ENCODE measurements around the gene CCL14.
"Not testable (repeated sequence)": the region's sequence is repeated elsewhere in the genome, so short reads cannot be mapped to it uniquely, and the experiment has no call there.

The CCL14 gene

DNA sequence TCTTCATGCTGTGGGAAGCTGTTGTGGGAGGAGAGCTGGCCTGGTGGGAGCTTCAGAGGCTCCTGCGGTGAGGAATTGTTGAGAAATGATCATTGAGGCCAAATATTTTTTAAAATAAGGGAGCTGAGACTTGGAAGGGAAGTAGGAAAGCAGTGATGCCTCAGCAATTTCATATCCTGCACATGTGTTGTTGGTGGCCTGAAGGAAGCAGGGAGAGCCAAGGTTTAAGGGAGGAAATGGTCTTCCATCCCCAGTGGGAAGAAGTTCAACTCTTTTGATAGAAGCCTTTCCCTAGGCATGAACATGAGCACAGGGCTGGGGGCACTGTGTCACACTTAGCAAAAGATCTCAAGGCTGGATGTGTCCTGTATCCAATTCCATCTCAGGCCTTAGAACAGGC lies at the start of gene CCL14:
Gene CCL14 (minus strand): TSS at position 87 of the 400 bp plus-strand sequence. CDS start 80 bp downstream, at position 7.
- H3K27ac ChIP-seq = no peak within 1 kb of the TSS
- DNase-seq (ENCODE audit: low read depth, low spot score) = no peak

DNA sequence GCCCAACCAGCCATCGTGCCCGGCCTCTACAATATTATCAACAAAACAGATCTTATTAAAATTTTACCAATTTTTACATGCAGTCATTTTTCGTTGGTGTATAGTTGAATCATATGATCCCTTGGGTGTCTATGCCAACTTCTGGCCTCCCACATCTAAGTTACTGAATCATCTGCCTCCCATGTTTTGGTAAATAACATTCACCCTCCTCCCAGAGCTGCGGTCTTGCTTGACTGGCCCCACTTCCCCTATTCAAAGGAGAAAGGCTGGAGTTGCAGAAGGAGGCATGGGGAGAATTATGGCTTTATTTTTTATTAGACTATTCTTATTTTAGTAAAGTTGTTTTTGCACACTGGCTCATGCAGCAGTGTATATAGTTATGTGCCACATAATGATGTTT lies 49.7 kb upstream of the CCL14 start:
- DNase-seq (ENCODE audit: low read depth, low spot score) = no peak
- no peak overlapping the region for H3K27ac ChIP-seq

DNA sequence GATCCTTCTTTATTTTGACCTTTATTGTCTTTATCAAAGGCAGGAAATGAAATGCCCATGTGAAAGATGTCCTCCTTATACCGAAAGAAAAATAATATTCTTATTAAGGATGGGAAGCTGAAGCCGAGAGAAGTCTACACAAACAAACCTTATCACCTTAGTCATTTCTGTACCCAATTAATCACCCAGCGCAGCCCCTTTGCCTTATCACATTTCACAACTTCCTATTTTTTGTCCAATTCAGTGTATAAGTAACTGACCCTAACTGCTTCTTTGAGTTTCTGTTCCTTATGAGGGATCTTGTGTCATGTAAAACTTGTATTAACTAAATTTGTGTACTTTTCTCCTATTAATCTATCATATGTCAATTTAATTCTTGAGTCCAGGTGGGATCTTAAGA lies 47.6 kb upstream of the CCL14 start:
- DNase-seq (ENCODE audit: low read depth, low spot score) = no peak
- H3K27ac ChIP-seq = no peak overlapping the region

DNA sequence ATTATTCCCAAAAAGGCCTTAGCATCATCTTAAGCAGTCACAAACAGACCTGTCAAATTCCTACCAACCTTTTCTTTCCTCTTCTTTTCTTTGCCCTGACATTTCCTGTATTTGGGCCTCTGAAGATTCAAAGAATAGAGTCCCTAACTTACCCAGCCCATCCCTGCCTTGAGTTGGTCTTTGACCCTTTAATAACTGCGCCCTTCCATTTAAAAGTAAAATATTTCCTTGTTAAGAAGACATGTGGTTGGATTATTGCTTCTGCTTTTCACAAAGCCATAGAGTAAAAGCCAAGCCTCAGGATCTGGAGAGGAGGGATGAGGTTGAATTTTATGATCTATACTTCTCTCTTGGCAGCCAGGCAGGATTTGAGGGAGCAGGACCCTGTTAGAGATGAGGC lies 44.4 kb upstream of the CCL14 start:
- no peak overlapping the region for H3K27ac ChIP-seq
- no peak for DNase-seq (ENCODE audit: low read depth, low spot score)

DNA sequence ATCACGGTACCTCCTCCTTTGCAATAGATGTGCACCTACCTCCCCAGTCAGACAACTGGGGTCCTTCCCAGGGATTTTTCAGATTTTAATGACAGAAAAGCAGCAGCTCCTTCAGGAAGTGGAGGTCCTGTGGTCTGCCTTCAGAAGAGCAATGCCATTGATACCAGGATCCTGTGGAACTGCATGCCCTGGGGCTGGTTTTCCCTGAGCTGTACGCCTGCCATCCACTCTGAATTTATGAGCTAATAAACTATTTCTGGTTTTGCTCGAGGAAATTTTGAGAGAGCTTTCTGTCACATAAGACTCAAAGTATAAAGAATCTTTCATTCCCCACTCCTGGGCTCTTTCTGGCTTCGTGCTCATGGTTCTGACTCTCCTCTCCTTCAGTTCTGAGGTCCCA lies 41.2 kb upstream of the CCL14 start:
- H3K27ac ChIP-seq = no peak overlapping the region
- DNase-seq (ENCODE audit: low read depth, low spot score) = no peak

DNA sequence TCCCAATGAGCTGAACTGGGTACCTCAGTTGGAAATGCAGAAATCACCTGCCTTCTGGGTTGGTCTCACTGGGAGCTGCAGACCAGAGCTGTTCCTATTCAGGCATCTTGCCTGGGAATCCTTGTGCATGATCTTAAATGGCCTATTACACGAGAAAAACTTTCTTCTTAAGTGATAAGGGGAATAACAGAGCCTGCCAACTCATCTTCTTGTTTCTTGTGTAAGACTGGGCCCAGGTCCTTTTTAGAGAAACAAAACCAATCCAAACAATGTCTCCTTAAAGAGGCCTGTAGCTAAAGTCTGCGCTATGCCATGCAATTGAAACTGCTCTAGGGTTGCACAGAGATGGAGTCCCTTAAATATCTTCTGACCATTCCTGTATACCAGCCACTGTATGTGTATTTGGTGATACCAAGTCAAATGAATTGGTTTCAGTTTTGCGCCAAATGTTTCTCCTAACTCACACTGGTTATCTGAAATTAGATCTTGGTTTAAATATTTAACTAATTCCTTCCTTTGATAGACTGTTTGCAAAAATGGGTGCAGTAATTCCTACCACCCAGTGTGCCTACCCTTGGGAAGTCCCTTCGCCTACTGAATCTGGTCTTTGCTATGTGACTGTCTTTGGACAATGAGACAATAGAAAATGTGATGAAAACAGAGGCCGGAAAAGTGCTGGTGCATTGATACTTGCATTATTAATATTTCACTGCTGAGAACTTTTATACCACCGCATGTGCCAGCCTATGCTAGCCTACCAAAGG lies 37.8 kb upstream of the CCL14 start:
- no peak for DNase-seq (ENCODE audit: low read depth, low spot score)
- H3K27ac ChIP-seq = no peak overlapping the region

DNA sequence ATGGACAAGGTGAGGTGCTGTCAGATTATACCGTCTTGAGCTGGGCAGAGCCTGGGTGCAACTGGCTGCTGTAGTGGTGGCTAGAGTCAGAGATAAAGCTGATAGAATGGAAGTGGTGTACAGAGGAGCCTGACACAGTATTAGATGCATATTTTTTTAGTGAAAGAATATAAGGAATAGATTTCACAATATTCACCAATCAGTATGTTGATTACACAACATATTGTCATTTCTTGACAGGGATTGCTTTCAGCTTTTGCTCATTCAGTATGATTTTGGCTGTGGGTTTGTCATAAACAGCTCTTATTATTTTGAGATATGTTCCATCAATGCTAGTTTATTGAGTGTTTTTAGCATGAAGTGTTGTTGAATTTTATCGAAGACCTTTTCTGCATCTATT lies 32.9 kb upstream of the CCL14 start:
- H3K27ac ChIP-seq = no peak overlapping the region
- no peak for DNase-seq (ENCODE audit: low read depth, low spot score)

DNA sequence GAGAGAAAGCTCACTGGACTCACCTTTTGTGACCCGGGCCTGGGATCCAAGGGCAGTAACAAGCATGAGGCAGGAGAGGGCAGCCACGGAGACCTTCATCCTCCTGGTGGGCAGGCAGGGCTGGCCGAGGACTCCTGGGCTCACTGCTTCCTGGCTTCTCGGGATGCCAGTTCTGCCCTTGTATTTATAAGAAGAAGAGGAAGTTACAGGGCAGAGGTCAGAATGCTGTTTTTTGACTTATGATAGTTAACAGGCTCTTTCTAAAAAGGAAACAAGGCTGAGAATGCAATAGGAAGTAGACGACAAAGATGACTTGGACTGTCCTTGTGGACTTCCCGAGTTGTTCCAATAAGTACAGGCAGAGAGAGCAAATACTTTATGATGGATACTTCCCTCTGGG lies 31.3 kb upstream of the CCL14 start, which contains the start of gene CCL23:
Gene CCL23 (minus strand): TSS at position 174 of the 400 bp plus-strand sequence. CDS start 75 bp downstream, at position 99.
- DNase-seq (ENCODE audit: low read depth, low spot score) = no peak

DNA sequence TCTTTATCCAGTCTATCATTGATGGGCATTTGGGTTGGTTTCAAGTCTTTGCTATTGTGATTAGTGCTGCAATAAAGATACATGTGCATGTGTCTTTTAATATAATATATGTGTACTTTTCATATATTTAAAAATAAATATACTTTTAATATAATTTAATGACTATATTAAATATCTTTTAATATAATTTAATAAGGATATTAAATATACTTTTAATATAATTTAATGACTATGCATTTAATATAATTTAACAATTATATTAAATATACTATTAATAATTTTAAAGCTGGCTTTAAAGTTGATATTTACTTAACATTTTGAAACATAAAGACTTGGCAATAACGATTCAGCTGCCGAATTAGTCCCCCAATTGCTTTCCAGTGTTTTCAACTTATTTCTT lies 30.0 kb upstream of the CCL14 start:
- H3K27ac ChIP-seq = no peak overlapping the region

More for the DNA sequence above, 31.3 kb upstream of the CCL14 start, which contains the start of gene CCL23:
- H3K27ac ChIP-seq = no peak within 1 kb of the TSS

DNA sequence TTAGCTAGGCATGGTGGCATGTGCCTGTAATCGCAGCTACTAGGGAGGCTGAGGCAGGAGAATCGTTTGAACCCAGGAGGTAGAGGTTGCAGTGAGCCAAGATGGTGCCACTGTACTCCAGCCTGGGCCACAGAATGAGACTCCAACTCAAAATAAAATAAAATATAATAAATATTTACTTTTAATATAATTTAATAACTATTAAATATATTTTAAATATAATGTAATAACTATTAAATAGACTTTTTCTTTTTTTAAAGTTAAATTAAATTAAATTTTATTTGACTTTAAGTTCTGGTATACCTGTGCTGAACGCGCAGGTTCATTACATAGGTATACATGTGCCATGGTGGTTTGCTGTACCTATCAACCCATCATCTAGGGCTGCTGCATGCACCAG lies 29.4 kb upstream of the CCL14 start:
- not testable (repeated sequence) for H3K27ac ChIP-seq; DNase-seq (ENCODE audit: low read depth, low spot score)

More for the DNA sequence above, 30.0 kb upstream of the CCL14 start:
- DNase-seq (ENCODE audit: low read depth, low spot score) = no peak

DNA sequence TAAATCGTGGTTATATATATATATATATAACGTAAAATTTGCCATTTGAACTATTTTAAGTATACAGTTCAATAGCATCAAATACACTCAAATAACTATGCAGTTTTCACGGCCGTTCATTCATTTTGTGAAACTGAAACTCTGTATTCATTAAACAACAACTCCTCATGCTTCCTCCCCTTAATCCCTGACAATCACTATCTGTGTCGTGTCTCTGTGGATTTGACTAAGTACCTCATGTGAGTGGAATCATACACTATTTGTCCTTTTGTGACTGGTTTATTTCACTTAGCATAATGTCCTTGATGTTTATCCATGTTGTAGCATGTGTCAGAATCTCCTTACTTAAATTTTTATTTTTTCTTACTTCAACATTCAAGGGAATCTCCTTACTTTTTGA lies 28.4 kb upstream of the CCL14 start:
- no peak for DNase-seq (ENCODE audit: low read depth, low spot score)

DNA sequence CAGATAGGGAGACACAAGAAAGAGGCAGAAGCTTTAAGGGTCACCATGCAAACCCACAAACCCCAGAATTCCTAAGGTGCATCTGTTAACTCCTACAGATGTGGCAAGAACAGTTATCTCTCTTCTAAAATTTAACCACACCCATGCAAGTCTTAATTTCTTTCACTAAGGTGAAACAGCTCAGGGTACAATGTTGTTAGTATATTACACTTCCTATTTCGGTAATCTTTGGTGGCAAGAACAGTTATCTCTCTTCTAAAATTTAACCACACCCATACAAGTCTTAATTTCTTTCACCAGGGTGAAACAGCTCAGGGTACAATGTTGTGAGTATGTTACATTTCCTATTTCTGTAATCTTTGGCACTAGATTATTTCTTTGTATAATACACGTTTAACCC lies 24.7 kb upstream of the CCL14 start:
- H3K27ac ChIP-seq = no peak overlapping the region
- DNase-seq (ENCODE audit: low read depth, low spot score) = no peak

More for the DNA sequence above, 28.4 kb upstream of the CCL14 start:
- no peak overlapping the region for H3K27ac ChIP-seq

DNA sequence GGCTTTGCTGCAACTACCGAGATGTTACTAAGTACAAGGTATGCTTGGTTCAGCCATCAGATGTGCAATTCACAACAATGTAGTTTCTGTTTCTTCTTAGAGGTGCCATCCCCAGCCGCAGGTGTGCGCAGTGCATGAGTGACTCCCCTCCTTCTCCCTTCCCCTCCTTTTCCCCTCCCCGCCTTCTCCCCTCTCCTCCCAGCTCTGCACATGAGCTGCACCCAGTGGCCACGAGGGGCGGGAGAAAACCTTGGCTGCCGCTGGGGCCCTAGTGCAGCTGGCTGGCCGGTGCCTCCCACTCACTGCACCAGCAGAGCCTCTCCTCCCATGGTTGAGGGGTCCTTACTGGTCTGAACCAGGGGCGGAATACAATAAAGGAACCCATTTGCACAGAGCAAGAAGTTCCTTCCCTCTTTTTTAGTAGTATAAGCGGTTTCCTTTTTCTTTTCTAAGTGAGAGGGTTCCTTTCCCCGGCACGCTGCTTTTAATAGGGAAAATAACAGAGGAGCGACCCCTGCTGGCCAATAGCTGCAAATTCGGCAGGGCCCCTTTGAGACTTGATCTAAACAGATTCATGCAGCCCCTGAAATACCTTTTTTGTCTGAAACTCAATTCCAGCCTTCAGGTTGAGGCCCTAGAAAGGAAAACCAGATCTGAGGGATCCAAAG lies 22.6 kb upstream of the CCL14 start:
- DNase-seq (ENCODE audit: low read depth, low spot score) = no peak
- H3K27ac ChIP-seq = no peak overlapping the region

DNA sequence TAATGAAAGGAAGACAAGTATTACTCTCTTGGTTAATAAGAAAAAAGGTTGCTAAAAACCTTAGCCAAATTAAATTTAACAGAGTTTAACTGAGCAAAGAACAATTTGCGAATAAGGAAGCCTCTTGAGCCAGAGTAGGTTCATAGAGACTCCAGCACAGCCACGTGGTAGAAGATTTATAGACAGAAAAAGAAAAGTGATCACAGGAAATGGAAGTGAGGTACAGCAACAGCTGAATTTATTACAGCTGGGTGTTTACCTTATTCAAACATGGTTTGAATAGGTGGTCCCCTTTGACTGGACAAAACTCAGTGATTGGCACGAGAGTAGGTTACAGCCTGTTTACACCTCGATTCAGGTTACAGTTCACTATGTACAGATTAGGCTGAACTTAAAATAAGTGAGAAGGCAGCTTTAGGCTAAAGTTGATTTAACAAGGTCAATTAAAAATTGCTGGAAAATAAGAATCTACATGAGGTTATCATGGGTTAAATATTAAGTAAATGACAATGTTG lies 18.1 kb upstream of the CCL14 start:
- H3K27ac ChIP-seq = no peak overlapping the region
- no peak for DNase-seq (ENCODE audit: low read depth, low spot score)

DNA sequence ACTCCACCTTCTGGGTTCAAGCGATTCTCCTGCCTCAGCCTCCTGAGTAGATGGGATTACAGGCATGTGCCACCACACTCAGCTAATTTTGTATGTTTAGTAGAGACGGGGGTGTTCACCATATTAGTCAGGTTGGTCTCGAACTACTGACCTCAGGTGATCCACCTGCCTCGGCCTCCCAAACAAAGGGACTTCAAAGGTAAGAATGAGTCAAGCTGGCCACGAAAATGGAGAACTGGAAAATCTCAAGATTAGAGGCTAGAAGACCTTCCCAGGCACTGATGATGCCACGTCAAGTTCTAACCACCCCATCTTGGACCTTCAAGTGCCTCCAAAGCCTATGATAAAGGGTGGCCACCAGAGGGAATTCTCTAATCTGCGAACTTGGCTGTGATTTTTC lies 16.1 kb upstream of the CCL14 start:
- H3K27ac ChIP-seq = no peak overlapping the region
- no peak for DNase-seq (ENCODE audit: low read depth, low spot score)

DNA sequence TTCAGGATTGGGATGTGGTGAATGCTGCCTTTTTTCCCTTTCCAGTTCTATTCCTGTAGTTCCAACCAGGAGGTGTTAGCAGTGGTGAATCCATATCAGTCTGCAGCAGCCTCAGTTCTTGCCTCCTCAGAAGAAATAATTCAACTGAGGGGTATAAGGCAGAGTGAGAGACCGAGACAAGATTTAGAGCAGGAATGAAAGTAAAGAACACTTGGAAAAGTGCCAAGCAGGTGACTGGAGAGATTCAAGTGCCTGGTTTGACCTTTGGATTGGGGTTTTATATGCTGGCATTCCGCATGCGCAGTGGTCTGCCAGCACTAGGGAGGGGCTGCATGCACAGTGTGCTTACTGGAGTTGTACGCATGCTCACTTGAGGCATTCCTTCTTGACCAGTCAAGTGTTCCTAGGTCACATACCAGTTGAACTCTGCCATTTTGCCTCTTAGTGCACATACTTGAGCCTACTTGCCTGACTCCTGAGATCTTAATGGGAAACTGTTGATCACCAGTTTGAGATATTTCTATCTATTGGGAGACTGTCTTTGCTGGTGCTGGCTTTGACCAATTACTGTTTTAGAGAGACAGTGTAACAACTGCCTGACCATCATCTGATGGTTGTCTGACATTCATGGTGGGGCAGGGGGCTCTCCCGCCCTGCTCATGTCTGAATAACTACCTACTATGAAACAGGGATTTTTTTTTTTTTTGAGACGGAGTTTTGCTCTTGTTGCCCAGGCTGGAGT lies 15.5 kb upstream of the CCL14 start:
- H3K27ac ChIP-seq = no peak overlapping the region
- DNase-seq (ENCODE audit: low read depth, low spot score) = no peak

DNA sequence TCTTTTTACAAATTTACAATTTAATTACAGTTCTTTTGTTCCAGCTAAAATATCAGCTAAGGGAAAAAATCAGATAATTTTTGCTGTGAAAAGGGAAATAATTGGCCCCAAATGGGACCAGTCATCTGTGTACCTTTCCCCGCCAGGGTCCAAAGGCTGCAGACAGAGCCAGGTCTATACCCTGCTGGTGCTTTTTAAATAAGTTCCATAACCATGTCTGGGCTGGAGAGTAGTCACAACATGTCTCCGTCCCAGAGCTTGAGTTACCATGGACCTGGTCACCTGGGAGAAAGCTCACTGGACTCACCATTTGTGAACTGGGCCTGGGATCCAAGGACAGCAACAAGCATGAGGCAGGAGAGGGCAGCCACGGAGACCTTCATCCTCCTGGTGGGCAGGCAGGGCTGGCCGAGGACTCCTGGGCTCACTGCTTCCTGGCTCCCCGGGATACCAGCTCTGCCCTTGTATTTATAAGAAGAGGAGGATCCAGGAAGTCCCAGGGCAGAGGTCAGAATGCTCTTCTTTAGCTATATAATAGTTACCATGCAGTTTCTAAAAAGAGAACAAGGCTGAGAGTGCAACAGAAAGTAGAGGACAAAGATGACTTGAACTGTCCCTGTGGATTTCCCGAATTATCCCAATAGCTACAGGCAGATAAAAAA lies 14.7 kb upstream of the CCL14 start, which contains the start of gene CCL15:
Gene CCL15 (minus strand): TSS at position 444 of the 662 bp plus-strand sequence. CDS start 61 bp downstream, at position 383.
- no peak within 1 kb of the TSS for H3K27ac ChIP-seq

DNA sequence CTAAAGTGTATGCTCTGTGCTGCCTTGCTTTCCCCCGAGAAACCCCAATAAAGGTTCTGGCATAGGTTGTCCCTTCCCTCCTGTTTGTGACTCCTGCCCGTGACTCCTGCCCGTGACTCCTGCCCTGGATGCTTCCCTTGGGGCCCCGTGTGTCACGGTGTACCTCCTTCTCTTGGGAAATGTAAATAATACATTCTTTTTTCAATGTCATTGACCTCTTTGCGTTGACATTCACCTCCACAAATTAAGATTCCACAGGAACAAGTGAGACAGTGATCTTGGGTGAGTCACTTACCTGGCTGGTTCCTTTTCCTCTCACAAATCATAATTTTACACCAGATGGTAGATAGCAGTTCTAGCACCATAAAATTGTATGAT lies 14.2 kb upstream of the CCL14 start:
- no peak overlapping the region for H3K27ac ChIP-seq
- no peak for DNase-seq (ENCODE audit: low read depth, low spot score)

More for the DNA sequence above, 14.7 kb upstream of the CCL14 start, which contains the start of gene CCL15:
- DNase-seq (ENCODE audit: low read depth, low spot score) = no peak

DNA sequence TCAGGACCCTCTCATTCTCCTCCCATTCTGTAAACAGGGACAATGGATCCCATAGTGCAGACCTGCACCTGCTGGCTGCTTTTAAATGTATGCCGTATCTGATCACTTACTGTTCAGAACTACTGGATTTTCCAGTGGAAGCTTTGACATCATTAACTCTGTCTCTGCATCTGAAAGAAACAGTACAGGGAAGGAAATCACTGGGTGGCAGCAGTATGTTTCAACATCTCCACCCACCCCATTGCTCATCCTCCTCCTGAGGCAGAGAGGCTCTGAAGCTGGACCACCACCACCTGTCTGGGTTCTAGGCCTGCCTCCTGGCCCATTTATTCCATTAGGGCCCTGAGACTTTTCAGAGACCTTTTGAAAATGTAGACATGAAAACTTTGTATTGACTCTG lies 12.2 kb upstream of the CCL14 start:
- no peak for DNase-seq (ENCODE audit: low read depth, low spot score)
- no peak overlapping the region for H3K27ac ChIP-seq

DNA sequence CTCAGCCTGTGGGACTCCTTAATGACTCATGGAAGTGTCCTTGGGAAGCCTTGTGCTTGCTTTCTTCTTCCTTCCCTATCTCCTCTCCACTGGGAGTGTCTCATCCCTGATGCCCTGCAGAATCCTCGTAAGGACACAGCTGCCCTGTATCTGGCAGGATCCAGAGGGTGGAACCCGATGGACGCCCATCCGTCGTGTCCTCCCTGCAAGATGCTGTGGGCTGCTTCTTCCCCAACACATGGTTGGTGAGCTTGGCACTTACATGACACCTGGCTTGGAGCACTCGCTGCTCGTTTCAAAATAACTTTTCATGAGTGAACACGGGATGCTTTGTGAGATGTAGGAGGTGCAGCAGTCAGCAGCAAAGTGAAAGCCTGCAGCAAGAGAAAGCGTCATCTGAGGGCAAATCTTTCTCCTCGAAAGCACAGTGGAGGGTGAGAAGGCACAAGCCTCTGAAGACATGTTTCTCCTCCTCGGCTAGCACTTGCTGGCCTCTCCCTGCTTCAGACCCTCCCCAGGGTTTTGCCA lies 11.6 kb upstream of the CCL14 start:
- no peak for DNase-seq (ENCODE audit: low read depth, low spot score)
- no peak overlapping the region for H3K27ac ChIP-seq

Measured in epithelial cell of prostate (primary cell).